HuH-7.5 (cell line): ENCODE results near the gene IQCE.
"Not testable (repeated sequence)": the region's sequence is repeated elsewhere in the genome, so short reads cannot be mapped to it uniquely, and the experiment has no call there.

Experiments used
- DNase-seq: peaks from one replicate; pipeline ENCODE4 v3.0.0; 2011; ENCODE audit warnings: low spot score

The IQCE gene

GRCh38 chr7:2533566-2533965, 25.2 kb upstream of the IQCE start:
- not testable (repeated sequence) for DNase-seq

GRCh38 chr7:2534214-2534613, 24.6 kb upstream of the IQCE start:
- not testable (repeated sequence) for DNase-seq

- not testable (repeated sequence) for DNase-seq
Measured at GRCh38 chr7:2535872-2536627, 22.7 kb upstream of the IQCE start.

- no peak for DNase-seq
Measured at GRCh38 chr7:2537981-2538851, 20.6 kb upstream of the IQCE start.

GRCh38 chr7:2539031-2539911, 19.5 kb upstream of the IQCE start:
- DNase-seq: no peak

GRCh38 chr7:2540133-2540532, 18.6 kb upstream of the IQCE start:
- DNase-seq: no peak

GRCh38 chr7:2540641-2541051, 18.1 kb upstream of the IQCE start:
- DNase-seq: no peak

GRCh38 chr7:2541291-2542010, 17.3 kb upstream of the IQCE start:
- no peak for DNase-seq

GRCh38 chr7:2542011-2542915, 16.5 kb upstream of the IQCE start:
- DNase-seq: no peak

- no peak for DNase-seq
Measured at GRCh38 chr7:2542916-2543871, 15.6 kb upstream of the IQCE start.

- DNase-seq: no peak
Measured at GRCh38 chr7:2544541-2545188, 14.1 kb upstream of the IQCE start.

GRCh38 chr7:2545746-2546425, 12.9 kb upstream of the IQCE start:
- no peak for DNase-seq

GRCh38 chr7:2546776-2547586, 11.8 kb upstream of the IQCE start:
- no peak for DNase-seq

GRCh38 chr7:2551418-2551817, 7.4 kb upstream of the IQCE start:
- no peak for DNase-seq

- no peak for DNase-seq
Measured at GRCh38 chr7:2553108-2553507, 5.7 kb upstream of the IQCE start.

GRCh38 chr7:2553831-2554581, 4.8 kb upstream of the IQCE start:
- no peak for DNase-seq
